GM12878 (cell line): Measurements from ENCODE around the gene MRTFA. TPM values are rescaled to one million over a fixed set of nuclear protein-coding genes. Genes with fewer than 3 reads are reported as not detected.

ENCODE experiments used
- ATAC-seq: fragments of 200-7000 bp; cut with Tn5 transposase; 3 replicates; pipeline ENCODE4 v1.9.1; 2020; ENCODE audit warnings: mild to moderate bottlenecking, moderate library complexity
- BruUV-seq: library from RNA; stranded (reverse); fragments of 400-500 nt; replicated peaks from 2 replicates; lab custom pipeline; 2021; lab: Mats Ljungman, UMichigan
- CTCF ChIA-PET: fragments of 300-600 bp; sonication (Branson Sonifier 250); formaldehyde crosslinking; extraction: SDS; loops from one replicate; lab custom pipeline; 2021; ENCODE audit warnings: inconsistent platforms; lab: Yijun Ruan, JAX
- POLR2A ChIA-PET: fragments of 350-600 bp; formaldehyde crosslinking; extraction: SDS; loops from one replicate; lab custom pipeline; 2021; ENCODE audit warnings: inconsistent platforms; lab: Charles Lee
- RAD21 ChIA-PET: fragments of 300-600 bp; sonication (Branson Sonifier 250); formaldehyde crosslinking; loops from one replicate; lab custom pipeline; 2023; ENCODE audit warnings: antibody characterized with exemption; ENCODE audit not compliant: unreplicated experiment; lab: Charles Lee
- SMC1A ChIA-PET: fragments of 300-600 bp; sonication (Branson Sonifier 250); formaldehyde crosslinking; loops from one replicate; lab custom pipeline; 2023; ENCODE audit not compliant: unreplicated experiment, uncharacterized antibody; lab: Charles Lee
- DNase-seq: peaks from one replicate; pipeline ENCODE4 v3.0.0-alpha.2; 2011; ENCODE audit warnings: low read depth, low spot score
- FAIRE-seq: peaks from 3 replicates; lab custom pipeline; 2011; peaks lifted over from hg19 to GRCh38; lab: Jason Lieb, UNC
- H2AFZ ChIP-seq: 2 replicates; pipeline ENCODE4 v1.6.0; 2011; ENCODE audit warnings: low read depth, low read length, control low read depth; ENCODE audit not compliant: control insufficient read depth
- H3K27ac ChIP-seq: 2 replicates; pipeline ENCODE4 v1.5.1; 2011; ENCODE audit warnings: control low read depth; ENCODE audit not compliant: control insufficient read depth, insufficient read depth
- H3K27me3 ChIP-seq, 2 experiments: replicated peaks in 1 of 2; 2 replicates each; pipeline versions ENCODE4 v1.6.0 to v1.6.1; 2011; ENCODE audit warnings: low read length in 1 of 2; ENCODE audit not compliant: control insufficient read depth in 2 of 2, insufficient read depth in 2 of 2
- H3K36me3 ChIP-seq, 2 experiments: 2 replicates each; pipeline ENCODE4 v1.5.1; 2011; ENCODE audit warnings: low read length in 1 of 2; ENCODE audit not compliant: control insufficient read depth in 2 of 2, insufficient read depth in 2 of 2
- H3K4me1 ChIP-seq: 2 replicates; pipeline ENCODE4 v1.6.1; 2011; ENCODE audit warnings: mild to moderate bottlenecking, low read length, moderate library complexity, mixed read lengths; ENCODE audit not compliant: control insufficient read depth, insufficient read depth
- H3K4me2 ChIP-seq: 2 replicates; pipeline ENCODE4 v1.6.0; 2011; ENCODE audit warnings: control low read depth; ENCODE audit not compliant: control insufficient read depth, insufficient read depth
- H3K4me3 ChIP-seq: fragments of 200-600 bp; sonication (generic); 2 replicates; pipeline ENCODE4 v1.5.1; 2016
- H3K79me2 ChIP-seq: 2 replicates; pipeline ENCODE4 v1.6.0; 2011; ENCODE audit warnings: low read length; ENCODE audit not compliant: control insufficient read depth, insufficient read depth
- H3K9ac ChIP-seq: 2 replicates; pipeline ENCODE4 v1.8.0; 2011; ENCODE audit warnings: low read length, control low read depth, mixed read lengths; ENCODE audit not compliant: control insufficient read depth, insufficient read depth
- H3K9me3 ChIP-seq: replicated peaks from 3 replicates; pipeline ENCODE4 v1.5.1; 2011; ENCODE audit warnings: mild to moderate bottlenecking, low read length; ENCODE audit not compliant: control insufficient read depth, insufficient read depth
- H4K20me1 ChIP-seq: 2 replicates; pipeline ENCODE4 v1.6.0; 2011; ENCODE audit not compliant: control insufficient read depth, insufficient read depth
- BCLAF1 ChIP-seq: fragments of 450-650 bp; IDR thresholded peaks from 2 replicates; pipeline ENCODE4 v1.6.1; 2017; ENCODE audit warnings: antibody characterized with exemption, mild to moderate bottlenecking, moderate library complexity
- BHLHE40 ChIP-seq, 2 experiments: fragments of 450-650 bp in 1 of 2; IDR thresholded peaks; 2 replicates each; pipeline ENCODE4 v1.6.1; 2011 to 2017; ENCODE audit warnings: low read depth in 2 of 2, borderline replicate concordance in 1 of 2, improper control_type of control experiment in 1 of 2, low read length in 1 of 2, mild to moderate bottlenecking in 1 of 2
- CBX5 ChIP-seq: sonication (generic); IDR thresholded peaks from 2 replicates; pipeline ENCODE4 v1.6.1; 2016; ENCODE audit warnings: low read depth, moderate library complexity, mild to moderate bottlenecking, inconsistent platforms
- CHD1 ChIP-seq: IDR thresholded peaks from 2 replicates; pipeline ENCODE4 v1.6.1; 2012; ENCODE audit warnings: low read depth, low read length, improper control_type of control experiment
- FOS ChIP-seq: IDR thresholded peaks from 3 replicates; pipeline ENCODE4 v1.6.1; 2011; ENCODE audit warnings: borderline replicate concordance; ENCODE audit not compliant: insufficient read length; ENCODE audit errors: extremely low read depth
- GABPA ChIP-seq: IDR thresholded peaks from 2 replicates; pipeline ENCODE4 v1.6.1; 2014; ENCODE audit warnings: antibody characterized with exemption, low read depth, mild to moderate bottlenecking, inconsistent platforms
- HDAC2 ChIP-seq: fragments of 200-600 bp; sonication (generic); IDR thresholded peaks from 2 replicates; pipeline ENCODE4 v1.6.1; 2017
- MYC ChIP-seq: IDR thresholded peaks from 2 replicates; pipeline ENCODE4 v1.6.1; 2011; ENCODE audit warnings: mild to moderate bottlenecking, low read length, moderate library complexity, inconsistent platforms; ENCODE audit not compliant: insufficient read depth, insufficient replicate concordance, insufficient read length, severe bottlenecking
- NFIC ChIP-seq: IDR thresholded peaks from 2 replicates; pipeline ENCODE4 v1.6.1; 2012; ENCODE audit warnings: low read depth, mild to moderate bottlenecking, inconsistent platforms, low read length, moderate library complexity
- NKRF ChIP-seq: fragments of 450-650 bp; conservative IDR thresholded peaks from 2 replicates; pipeline ENCODE4 v1.6.1; 2017; ENCODE audit warnings: mild to moderate bottlenecking, moderate library complexity
- RUNX3 ChIP-seq: IDR thresholded peaks from 2 replicates; pipeline ENCODE4 v1.6.1; 2012; ENCODE audit warnings: low read length, inconsistent platforms
- SREBF1 ChIP-seq: IDR thresholded peaks from 2 replicates; pipeline ENCODE4 v1.6.1; 2012; ENCODE audit warnings: mild to moderate bottlenecking, low read length
- SRF ChIP-seq, 2 experiments: IDR thresholded peaks; 2 replicates each; pipeline ENCODE4 v1.6.1; 2011; ENCODE audit warnings: low read depth in 2 of 2, low read length in 2 of 2, mild to moderate bottlenecking in 1 of 2, moderate library complexity in 1 of 2
- ZBTB40 ChIP-seq: fragments of 450-650 bp; IDR thresholded peaks from 2 replicates; pipeline ENCODE4 v1.6.1; 2016; ENCODE audit warnings: mild to moderate bottlenecking, moderate library complexity, borderline replicate concordance
- WGBS: methylation state at CpG from one replicate; pipeline ENCODE4 v1.1.6; 2016; ENCODE audit warnings: low lambda C conversion rate; ENCODE audit not compliant: insufficient replicate concordance, insufficient coverage; ENCODE audit errors: missing lambda C conversion rate; 5-methylcytosine and 5-hydroxymethylcytosine counted together
- in situ Hi-C: fragments of 300-500 bp; cut with MboI; formaldehyde crosslinking; loops from 9 replicates; pipeline ENCODE4 v1.14.3; 2018; ENCODE audit warnings: mixed read lengths
- intact Hi-C: fragments of 100-400 bp; cut with micrococcal nuclease; formaldehyde crosslinking; loops from one replicate; pipeline ENCODE4 v1.14.2; 2022; ENCODE audit not compliant: unreplicated experiment
- polyA plus RNA-seq, 11 experiments: library from polyadenylated mRNA; depleted of rRNA in 4 of 11; unstranded in 6 of 11; stranded (reverse) in 5 of 11; fragments of >200 nt; fragmentation: Nextera tagmentation in 4 of 11; fragmentation: Illumina TruSeq in 1 of 11; extraction: Ambion mirVana in 4 of 11; extraction: Trizol in 1 of 11; gene quantifications; 1 replicate in 1 of 11; 2 replicates in 10 of 11; pipeline versions ENCODE4 v1.2.1 to v1.2.3, GENCODE V29; 2011 to 2016; ENCODE audit warnings: inconsistent platforms in 2 of 11, missing spikeins in 2 of 11, low read depth in 1 of 11
- total RNA-seq, 4 experiments: library from RNA; depleted of rRNA in 3 of 4; stranded (reverse); fragments of >200 nt in 3 of 4; fragmentation: Illumina TruSeq in 1 of 4; extraction: Trizol in 1 of 4; gene quantifications; 2 replicates each; pipeline versions ENCODE4 v1.2.1 to v1.2.3, GENCODE V29; 2013 to 2021

Gene MRTFA
- total and polyA plus RNA-seq, 10 of the 15 experiments (the other 5 are each of a cell fraction or from before 2014, with no cell fraction given), result 2.0 to 63.9 (median 17.9) TPM

- ChIA-PET RAD21 (no interaction called here), CTCF (interaction anchor here (2.3 to 4.0 kb wide), 5 partner anchors 79 to 246 kb away, joined by 4 to 49 read pairs (median 15); no protein-coding TSS in a partner anchor), SMC1A (interaction anchor here (2.6 kb wide), 1 partner anchor 217 kb away, joined by 33 read pairs; no protein-coding TSS in a partner anchor), POLR2A (interaction anchor here (0.5 kb wide), 1 partner anchor 82 kb away, joined by 4 read pairs; no protein-coding TSS in a partner anchor)
- Histone ChIP-seq H3K27ac (no peak overlapping the region), H3K79me2 (no peaks in the 10 kb centered on the region), H3K4me3 (no peak overlapping the region), H3K9ac (no peak overlapping the region), H3K4me1 (no peaks in the 10 kb centered on the region), H2AFZ (no peak overlapping the region), H3K4me2 (no peak overlapping the region), H3K27me3 (peaks cover 0 to 3% of the 10 kb centered on the region in 2 experiments; a peak in 3 of 4 replicates), H4K20me1 (no peaks in the 10 kb centered on the region), H3K9me3 (no peaks in the 10 kb centered on the region), H3K36me3 (no peaks in the 10 kb centered on the region)
- FAIRE-seq (no peak), ATAC-seq (no peak), DNase-seq (no peak)
- in situ Hi-C loops (loop anchor here (10.0 kb wide), 1 partner anchor 213 kb away; no protein-coding TSS in a partner anchor), intact Hi-C loops (loop anchor here (5.0 kb wide), 1 partner anchor 136 kb away; the partner anchor contains the start of gene SLC25A17)
- 80% methylated on average over 19 of the region's 19 CpGs for WGBS
- no TSS peak for BruUV-seq
- TF ChIP-seq CBX5 (no peak), NKRF (no peak), BHLHE40 (IDR thresholded peaks at IDR 0.05; ENCODE audit: borderline replicate concordance in 1 of 2, low read depth in 2 of 2, low read length in 1 of 2) (no peak), MYC (no peak), ZBTB40 (no peak), BCLAF1 (no peak), CHD1 (no peak), SREBF1 (no peak), FOS (no peak), NFIC (no peak), RUNX3 (no peak), SRF (IDR thresholded peaks at IDR 0.05; ENCODE audit: low read depth in 2 of 2, low read length in 2 of 2) (no peak), HDAC2 (no peak), GABPA (no peak)
Observed at GRCh38 chr22:40681451-40681850, 44.9 kb upstream of the MRTFA start.
